ENCODE data around the gene LIPC.

DNA sequence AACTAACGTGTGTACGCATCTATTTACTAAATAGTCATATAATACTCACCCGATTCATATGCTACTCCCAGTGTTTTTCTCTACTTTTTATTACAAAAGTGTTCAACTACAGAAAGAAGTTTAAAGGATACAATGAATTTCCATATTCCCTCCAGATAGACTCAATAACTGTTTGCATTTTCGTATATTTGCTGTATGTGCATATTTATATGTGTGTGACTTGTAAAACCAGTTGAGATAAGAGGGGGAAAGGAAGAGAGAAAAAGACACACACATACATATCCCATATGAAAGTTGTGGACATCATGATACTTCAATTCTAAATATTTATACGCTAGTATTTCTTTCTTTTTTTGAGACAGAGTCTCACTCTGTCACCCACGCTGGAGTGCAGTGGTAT, 14.1 kb downstream of the LIPC start:
- TF ChIP-seq, protein P1, sequence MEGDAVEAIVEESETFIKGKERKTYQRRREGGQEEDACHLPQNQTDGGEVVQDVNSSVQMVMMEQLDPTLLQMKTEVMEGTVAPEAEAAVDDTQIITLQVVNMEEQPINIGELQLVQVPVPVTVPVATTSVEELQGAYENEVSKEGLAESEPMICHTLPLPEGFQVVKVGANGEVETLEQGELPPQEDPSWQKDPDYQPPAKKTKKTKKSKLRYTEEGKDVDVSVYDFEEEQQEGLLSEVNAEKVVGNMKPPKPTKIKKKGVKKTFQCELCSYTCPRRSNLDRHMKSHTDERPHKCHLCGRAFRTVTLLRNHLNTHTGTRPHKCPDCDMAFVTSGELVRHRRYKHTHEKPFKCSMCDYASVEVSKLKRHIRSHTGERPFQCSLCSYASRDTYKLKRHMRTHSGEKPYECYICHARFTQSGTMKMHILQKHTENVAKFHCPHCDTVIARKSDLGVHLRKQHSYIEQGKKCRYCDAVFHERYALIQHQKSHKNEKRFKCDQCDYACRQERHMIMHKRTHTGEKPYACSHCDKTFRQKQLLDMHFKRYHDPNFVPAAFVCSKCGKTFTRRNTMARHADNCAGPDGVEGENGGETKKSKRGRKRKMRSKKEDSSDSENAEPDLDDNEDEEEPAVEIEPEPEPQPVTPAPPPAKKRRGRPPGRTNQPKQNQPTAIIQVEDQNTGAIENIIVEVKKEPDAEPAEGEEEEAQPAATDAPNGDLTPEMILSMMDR (conservative IDR thresholded peaks at IDR 0.05; ENCODE audit: low read depth, low read length): no peak
- TF ChIP-seq EZH2 (IDR thresholded peaks at IDR 0.05; ENCODE audit: borderline replicate concordance, low read depth, low read length, poor library complexity, severe bottlenecking): no peak

Data from A673 (cell line).